Stimulated activated CD4-positive, alpha-beta T cell treated with anti-CD3 and anti-CD28 coated beads, Interleukin-4, amount 100 ng/mL, for 48 hours (primary cell): ENCODE data around the gene IMPG2.

Source experiments
- DNase-seq, 2 donors: peaks; one replicate each; pipeline ENCODE4 v3.0.0-alpha.2; 2020; ENCODE audit warnings: low read depth in 2 of 2

IMPG2 gene

DNA sequence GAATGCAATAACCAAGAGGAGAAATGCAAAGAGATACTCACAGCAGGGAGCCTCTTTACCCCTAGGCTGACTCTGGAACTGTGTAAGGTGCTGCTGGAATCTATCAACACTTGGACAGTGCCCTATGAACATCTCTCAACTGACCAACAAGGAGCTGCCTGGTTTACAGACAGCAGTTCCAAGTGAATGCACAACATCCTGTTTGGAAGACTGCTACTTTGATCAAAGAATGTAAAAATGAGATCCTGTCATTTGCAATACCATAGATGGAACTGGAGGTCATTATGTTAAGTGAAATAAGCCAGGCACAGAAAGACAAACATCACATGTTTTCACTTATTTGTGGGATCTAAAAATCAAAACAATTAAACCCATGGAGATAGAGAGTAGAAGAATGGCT, 136.3 kb downstream of the IMPG2 start:
- DNase-seq: no peak

DNA sequence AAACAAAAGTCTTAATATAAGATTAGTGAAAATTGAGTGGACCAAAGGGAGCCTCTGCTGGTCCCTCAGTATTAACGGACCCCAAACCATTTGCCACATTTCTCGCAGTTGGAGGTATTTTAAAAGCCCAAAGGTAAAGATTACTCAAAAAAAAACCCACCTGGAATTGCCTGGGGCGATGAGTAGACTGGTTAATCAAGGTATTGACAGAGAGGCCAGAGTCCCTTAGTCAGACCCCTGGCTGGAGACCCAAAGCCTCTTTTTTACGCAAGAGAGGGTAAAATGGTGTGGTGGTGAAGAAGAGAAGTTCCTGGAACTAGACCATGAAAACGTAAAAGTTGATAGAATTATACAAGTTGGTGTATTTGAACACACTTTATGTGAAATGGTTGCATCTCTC, 137.2 kb downstream of the IMPG2 start:
- DNase-seq: no peak

DNA sequence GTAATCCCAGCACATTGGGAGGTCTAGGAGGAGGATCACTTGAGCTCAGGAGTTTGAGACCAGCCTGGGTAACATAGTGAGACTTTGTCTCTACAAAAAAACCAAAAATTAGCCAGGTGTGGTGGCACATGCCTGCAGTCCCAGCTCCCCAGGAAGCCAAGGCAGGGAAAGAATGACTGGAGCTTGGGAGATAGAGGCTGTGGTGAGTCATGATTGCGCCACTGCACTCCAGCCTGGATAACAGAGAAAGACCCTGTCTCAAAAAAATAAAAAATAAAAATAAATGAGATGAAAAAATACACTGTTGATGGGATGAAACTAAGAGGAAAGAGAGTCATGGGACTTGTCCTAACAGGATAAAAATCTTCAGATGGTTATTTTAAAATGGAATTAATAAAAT, 137.6 kb downstream of the IMPG2 start:
- no peak for DNase-seq

DNA sequence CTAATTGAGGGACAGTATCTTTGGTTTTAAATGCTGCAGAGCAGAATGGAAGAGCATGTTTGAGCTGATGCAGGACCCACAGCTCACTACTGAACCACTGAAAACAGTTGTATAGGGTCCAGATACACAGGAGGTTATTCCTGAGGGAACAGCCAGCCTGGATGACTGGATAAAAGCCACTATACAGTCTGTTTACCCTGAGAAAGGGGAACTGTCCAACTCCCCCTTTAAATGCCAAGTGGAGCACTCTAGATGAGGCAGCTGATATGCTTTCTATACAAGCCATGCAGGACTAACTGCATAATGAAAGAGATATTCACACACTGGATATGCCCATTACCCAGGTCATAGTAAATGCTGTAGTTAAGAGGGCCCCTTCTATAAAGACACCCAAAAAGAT, 138.6 kb downstream of the IMPG2 start:
- no peak for DNase-seq

DNA sequence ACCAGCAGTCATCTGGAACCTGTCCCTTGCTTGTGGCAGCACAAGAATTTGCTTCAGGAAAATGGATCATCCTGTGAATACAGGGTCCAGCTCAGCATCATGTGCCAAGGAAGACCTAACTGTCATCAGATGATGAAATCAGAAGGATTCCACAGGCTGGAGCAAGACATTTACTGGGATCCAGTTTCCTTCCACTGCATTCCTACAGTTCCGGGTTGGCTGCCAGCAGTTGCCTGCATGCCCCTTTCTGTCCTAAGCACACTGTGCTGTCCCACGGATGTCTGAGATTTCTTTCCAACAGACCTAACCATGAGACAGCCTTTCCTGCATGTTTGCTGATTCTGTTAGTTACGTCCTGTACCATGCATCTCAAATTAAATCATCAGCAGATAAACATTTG, 140.7 kb downstream of the IMPG2 start:
- DNase-seq: no peak

DNA sequence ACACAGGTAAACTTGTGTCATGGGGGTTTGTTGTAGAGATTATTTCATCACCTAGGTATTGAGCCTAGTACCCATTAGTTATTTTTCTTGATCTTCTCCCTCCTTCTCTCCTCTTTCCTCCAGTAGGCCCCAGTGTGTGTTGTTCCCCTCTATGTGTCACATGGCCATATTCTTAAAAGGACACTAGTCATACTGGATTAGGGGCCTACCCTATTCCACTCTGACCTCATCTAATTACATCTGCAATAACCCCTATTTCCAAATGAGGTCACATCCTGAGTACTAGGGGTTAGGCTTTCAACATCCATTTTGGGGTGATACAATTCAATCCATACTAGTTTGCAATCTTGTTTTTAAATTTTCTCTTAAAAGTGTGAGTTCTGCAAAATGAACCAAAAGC, 142.8 kb downstream of the IMPG2 start:
- no peak for DNase-seq
